Activated CD8-positive, alpha-beta T cell treated with anti-CD3 and anti-CD28 coated beads, Interleukin-2, amount 10 ng/mL, durations not matched to agents 7 days and 5 days (primary cell): ENCODE data around the gene ETFBKMT. TPM values are rescaled to one million over a fixed set of nuclear protein-coding genes. Genes with fewer than 3 reads are reported as not detected.

Experiments
- total RNA-seq, 2 experiments: library from RNA; stranded (reverse); gene quantifications; one replicate each; pipeline ENCODE4 v1.2.3, GENCODE V29; 2021

ETFBKMT gene
- total RNA-seq, 2 experiments from 2014 or later, result 1.0 to 1.4 TPM

Other genes starting within 250 kb of the ETFBKMT start
- gene DENND5B, start 68.6 kb upstream of the ETFBKMT start, total RNA-seq, result under 1 TPM; 0.08 to 0.16 TPM
- gene AMN1, start 69.3 kb downstream of the ETFBKMT start, total RNA-seq, result 1 to 10 TPM; 3.4 to 3.5 TPM